Mucosa of gallbladder (tissue), 1 donor: ENCODE results near the gene DUSP1. TPM values are rescaled to one million over a fixed set of nuclear protein-coding genes. Genes with fewer than 3 reads are reported as not detected.

ENCODE experiments used
- DNase-seq: peaks from one replicate; pipeline ENCODE4 v3.0.0-alpha.2; 2020; ENCODE audit warnings: low spot score
- total RNA-seq: library from RNA; stranded (reverse); gene quantifications from one replicate; pipeline ENCODE4 v1.2.1, GENCODE V29; 2021
- donor health status: DM: no; HTN: no; CAD: no.

The DUSP1 gene
- total RNA-seq, 1 donor from 2014 or later: 240 TPM

- peak; percentile 93 for DNase-seq
These were observed 7.2 kb upstream of the DUSP1 start for GRCh38 chr5:172777881-172778814.

GRCh38 chr5:172776235-172776594, 5.2 kb upstream of the DUSP1 start:
- no peak for DNase-seq

DNA sequence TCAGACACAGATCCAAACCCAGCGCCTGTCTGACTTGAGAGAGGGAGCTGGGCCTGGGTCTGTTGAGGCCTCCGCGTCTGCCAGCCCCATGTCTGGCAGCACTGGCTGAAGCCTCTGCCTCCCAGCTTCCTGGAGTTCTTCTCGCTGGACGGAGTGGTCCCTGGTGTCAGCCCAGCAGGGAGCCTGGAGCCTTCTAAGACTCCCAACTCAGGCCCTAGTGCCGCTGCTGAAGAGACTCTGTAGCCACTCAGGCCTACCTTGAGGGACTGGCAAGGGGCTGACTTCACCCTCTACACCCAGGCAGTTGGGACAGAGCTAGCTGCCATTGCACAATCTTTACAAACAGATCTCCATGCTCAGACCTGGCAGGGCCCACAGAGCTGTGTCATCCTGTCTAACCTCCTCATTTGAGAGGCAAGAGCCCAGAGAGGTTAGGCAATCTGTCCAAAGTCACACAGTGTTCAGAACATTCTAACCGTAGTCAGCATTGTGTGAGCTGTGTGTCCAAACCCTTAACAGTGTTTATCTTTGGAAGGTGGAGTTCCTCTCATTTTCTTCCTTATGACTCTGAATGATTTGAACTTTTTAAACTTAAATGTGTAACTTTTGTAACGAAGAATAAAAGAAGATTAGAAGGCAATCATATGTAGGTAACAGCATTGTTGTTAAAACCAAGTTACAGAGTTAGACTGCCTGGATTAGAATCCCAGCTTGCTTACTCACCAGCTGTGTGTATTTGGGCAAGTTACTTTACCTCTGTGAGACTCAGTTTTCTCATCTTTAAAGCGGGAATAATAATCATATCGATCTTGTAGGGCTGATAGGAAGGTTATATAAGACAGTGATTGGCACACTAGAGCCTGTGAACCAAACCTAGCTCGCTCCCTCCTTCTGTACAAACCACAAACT, 4.6 kb upstream of the DUSP1 start:
- DNase-seq: no peak

DNA sequence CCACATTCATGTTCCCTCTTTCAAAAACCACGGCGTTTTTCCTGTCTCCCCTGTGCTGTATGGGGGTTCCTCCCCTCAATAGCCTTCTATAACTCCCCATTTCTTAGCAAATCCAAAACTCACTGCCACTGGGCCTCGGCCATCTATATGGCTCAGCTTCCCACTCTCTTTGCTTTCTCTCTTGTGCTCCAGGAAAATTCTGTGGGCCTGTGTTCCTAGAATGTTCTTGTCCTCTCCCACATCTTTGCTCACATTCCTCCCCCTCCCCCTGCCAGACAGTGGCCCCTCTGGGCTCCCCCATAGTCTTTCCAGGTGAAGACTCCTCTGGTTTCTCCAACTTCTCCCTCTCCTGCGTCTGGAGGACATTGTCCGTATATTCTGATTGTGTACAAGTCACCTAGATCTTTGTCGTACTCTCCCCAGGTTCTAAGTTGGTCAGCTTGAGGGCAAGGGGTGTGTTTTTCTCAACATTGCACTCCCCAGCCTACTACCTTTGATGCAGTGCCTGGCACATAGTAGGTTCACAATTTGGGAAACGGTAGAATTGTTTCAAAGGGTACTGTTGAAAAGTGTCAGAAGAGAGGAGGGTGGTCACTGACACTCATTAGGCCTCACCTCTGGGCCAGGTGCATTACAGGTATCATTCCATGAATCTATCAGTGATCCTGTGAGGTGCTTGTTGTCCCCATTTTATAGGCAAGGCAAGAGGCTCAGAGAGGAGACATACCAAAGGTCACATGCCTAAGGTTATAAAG, 3.7 kb upstream of the DUSP1 start:
- no peak for DNase-seq

GRCh38 chr5:172773481-172774469, 2.8 kb upstream of the DUSP1 start:
- DNase-seq: no peak

DNA sequence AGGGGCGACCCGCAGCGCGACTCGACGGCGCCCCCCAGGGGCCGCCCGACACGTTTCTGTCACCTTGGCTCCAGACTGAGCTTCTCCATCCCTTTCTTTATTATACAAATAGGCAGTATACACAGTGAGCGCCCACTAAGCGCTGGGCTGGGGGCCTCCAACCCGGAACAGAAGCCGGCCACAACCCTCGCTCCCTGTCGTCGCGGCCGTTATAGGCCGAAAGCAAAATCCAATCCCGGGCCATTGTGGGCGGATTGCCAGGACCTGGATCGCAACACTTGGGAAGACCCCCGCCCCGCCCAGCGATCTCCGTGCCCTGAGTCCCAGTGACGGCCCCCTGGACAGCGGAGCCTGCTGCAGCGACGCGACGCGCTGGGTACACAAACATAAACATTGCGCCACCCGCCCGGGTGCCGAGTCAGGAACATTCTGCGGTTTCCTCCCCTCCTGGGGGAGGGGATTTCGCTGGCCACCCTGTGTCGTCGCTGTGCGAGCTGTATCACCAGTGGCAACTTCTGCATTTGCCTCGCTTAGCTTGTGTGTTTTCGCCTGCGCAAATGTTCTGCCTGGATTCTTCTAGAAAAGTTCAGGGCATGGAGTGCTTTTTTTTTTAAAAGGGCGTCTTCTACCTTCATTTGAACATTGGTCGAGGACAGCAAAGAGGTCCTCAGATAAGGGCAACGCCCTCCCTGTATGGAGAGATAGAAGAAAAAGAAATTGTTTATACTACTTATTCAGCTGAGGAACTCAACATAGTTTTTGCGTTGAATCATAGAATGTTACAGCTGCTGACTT, 1.3 kb upstream of the DUSP1 start:
- DNase-seq: peak; percentile 94

GRCh38 chr5:172771439-172772111, 580 bp upstream of the DUSP1 start:
- DNase-seq: no peak

GRCh38 chr5:172770374-172770674, 671 bp downstream of the DUSP1 start:
- no peak for DNase-seq

GRCh38 chr5:172769616-172770373, 1.2 kb downstream of the DUSP1 start:
- DNase-seq: no peak

DNA sequence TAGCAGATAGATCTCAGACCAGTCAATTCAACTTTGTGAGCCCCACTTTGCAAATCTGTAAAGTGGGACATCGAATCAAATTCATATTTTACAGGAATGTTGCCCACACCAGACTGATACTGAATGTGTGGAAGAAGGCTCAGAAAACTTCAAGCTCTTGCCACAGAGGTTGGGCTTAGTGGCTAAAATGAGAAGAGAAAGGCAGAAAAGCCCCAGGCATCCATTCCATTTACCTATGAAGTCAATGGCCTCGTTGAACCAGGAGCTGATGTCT, 1.7 kb downstream of the DUSP1 start:
- no peak for DNase-seq

GRCh38 chr5:172768573-172769341, 2.2 kb downstream of the DUSP1 start:
- DNase-seq: no peak

GRCh38 chr5:172768098-172768572, 2.9 kb downstream of the DUSP1 start:
- DNase-seq: no peak

DNA sequence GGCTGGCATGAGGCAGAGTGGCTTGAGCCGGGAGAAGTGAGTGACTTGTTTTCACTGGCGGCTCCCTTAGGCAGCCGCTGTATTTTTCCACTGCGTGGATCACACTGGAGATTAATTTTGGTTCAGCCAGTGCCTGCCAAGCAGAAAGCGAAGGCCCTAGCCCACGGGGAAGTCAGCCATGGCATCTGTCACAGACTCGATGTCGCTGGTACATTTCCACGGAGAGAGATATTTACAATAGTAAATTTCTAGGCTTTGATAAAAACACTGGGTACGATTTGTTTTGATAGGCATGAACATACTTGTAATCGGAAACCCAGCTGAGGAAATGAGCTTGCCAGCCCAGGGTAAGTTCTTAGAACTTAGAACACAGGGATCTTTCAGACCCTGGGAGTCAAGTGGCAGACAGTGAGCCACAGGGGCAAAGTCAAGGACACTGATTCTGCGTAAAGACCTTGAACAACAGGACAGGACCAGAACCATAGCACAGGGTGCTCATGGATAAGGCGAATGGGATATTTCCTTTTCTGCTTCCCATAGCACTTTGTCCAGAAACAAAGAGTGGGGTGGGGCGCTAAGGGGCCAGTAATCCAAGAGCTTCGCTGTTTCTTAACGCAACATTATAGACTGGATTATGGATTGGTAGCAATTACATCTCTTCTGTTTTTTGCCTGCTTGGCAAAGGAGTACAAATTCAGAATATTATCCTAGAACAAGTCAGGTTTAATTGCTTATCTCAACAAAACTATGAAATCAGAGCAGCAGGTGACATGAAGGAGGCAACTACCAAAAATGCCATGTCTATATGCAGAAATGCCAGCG, 4.5 kb downstream of the DUSP1 start:
- peak; percentile 71 for DNase-seq

- DNase-seq: no peak
These were observed 5.2 kb downstream of the DUSP1 start for GRCh38 chr5:172765766-172766286.

GRCh38 chr5:172764861-172765765, 5.9 kb downstream of the DUSP1 start:
- DNase-seq: peak; percentile 98

GRCh38 chr5:172763120-172763464, 7.9 kb downstream of the DUSP1 start:
- no peak for DNase-seq
